ENCODE results near the gene CACNA1G. TPM values are rescaled to one million over a fixed set of nuclear protein-coding genes. Genes with fewer than 3 reads are reported as not detected.

Gene CACNA1G
- total RNA-seq, 1 experiment from 2014 or later, result not detected

- ChIA-PET POLR2A (interaction anchor here (0.7 to 5.5 kb wide), 4 partner anchors 9 to 21 kb away, joined by 3 to 96 read pairs (median 40); no protein-coding TSS in a partner anchor), CTCF (interaction anchor here (0.9 to 2.5 kb wide), 4 partner anchors 14 to 36 kb away, joined by 3 to 8 read pairs (median 8); no protein-coding TSS in a partner anchor)
- no peak for DNase-seq (ENCODE audit: unreplicated experiment)
- peaks cover 35% of the 10 kb centered on the region for H3K36me3 Mint-ChIP-seq (ENCODE audit: insufficient read depth, unreplicated experiment)
- H3K27ac Mint-ChIP-seq (ENCODE audit: low read depth, unreplicated experiment), result no peak overlapping the region
- H3K4me3 Mint-ChIP-seq (ENCODE audit: unreplicated experiment), result no peak overlapping the region
- TF ChIP-seq CTCF (IDR thresholded peaks at IDR 0.05; ENCODE audit: unreplicated experiment), result no peak
- H3K27me3 Mint-ChIP-seq (ENCODE audit: insufficient read depth, unreplicated experiment), result no peaks in the 10 kb centered on the region
- H3K9me3 Mint-ChIP-seq (ENCODE audit: unreplicated experiment), result no peaks in the 10 kb centered on the region
- peaks cover 41% of the 10 kb centered on the region for H3K4me1 Mint-ChIP-seq (ENCODE audit: insufficient read depth, unreplicated experiment)
- intact Hi-C loops (cut with micrococcal nuclease), result no loop called here
- no TSS peak for BruUV-seq (replicated peaks)
Observed at GRCh38 chr17:50659179-50659578, 98.7 kb downstream of the CACNA1G start.

GRCh38 chr17:50660042-50660886, 99.7 kb downstream of the CACNA1G start:
- intact Hi-C loops (cut with micrococcal nuclease), result no loop called here
- H3K27me3 Mint-ChIP-seq (ENCODE audit: insufficient read depth, unreplicated experiment), result no peaks in the 10 kb centered on the region
- peaks cover 41% of the 10 kb centered on the region for H3K4me1 Mint-ChIP-seq (ENCODE audit: insufficient read depth, unreplicated experiment)
- peaks cover 35% of the 10 kb centered on the region for H3K36me3 Mint-ChIP-seq (ENCODE audit: insufficient read depth, unreplicated experiment)
- H3K27ac Mint-ChIP-seq (ENCODE audit: low read depth, unreplicated experiment), result peak overlapping the region; percentile 77
- H3K9me3 Mint-ChIP-seq (ENCODE audit: unreplicated experiment), result no peaks in the 10 kb centered on the region
- TF ChIP-seq CTCF (IDR thresholded peaks at IDR 0.05; ENCODE audit: unreplicated experiment), result no peak
- H3K4me3 Mint-ChIP-seq (ENCODE audit: unreplicated experiment), result no peak overlapping the region
- POLR2A ChIA-PET, result interaction anchor here (0.5 to 5.5 kb wide), 9 partner anchors 10 to 206 kb away, joined by 3 to 96 read pairs (median 8); partner anchors contain the start of genes ANKRD40, LUC7L3 and TOB1
- CTCF ChIA-PET, result interaction anchor here (0.5 to 2.9 kb wide), 15 partner anchors 9 to 544 kb away, joined by 3 to 13 read pairs (median 4); partner anchors contain the start of gene LRRC59
- no TSS peak for BruUV-seq (replicated peaks)
- DNase-seq (ENCODE audit: unreplicated experiment), result peak; percentile 82

GRCh38 chr17:50660887-50661345, 100.4 kb downstream of the CACNA1G start:
- peak overlapping the region; percentile 77 for H3K27ac Mint-ChIP-seq (ENCODE audit: low read depth, unreplicated experiment)
- TF ChIP-seq CTCF (IDR thresholded peaks at IDR 0.05; ENCODE audit: unreplicated experiment), result no peak
- no peaks in the 10 kb centered on the region for H3K9me3 Mint-ChIP-seq (ENCODE audit: unreplicated experiment)
- no peak for DNase-seq (ENCODE audit: unreplicated experiment)
- H3K4me3 Mint-ChIP-seq (ENCODE audit: unreplicated experiment), result no peak overlapping the region
- ChIA-PET CTCF (interaction anchor here (0.6 to 2.9 kb wide), 13 partner anchors 9 to 264 kb away, joined by 3 to 16 read pairs (median 4); partner anchors contain the start of genes CACNA1G and LRRC59), POLR2A (interaction anchor here (0.5 to 5.5 kb wide), 11 partner anchors 10 to 205 kb away, joined by 3 to 96 read pairs (median 6); partner anchors contain the start of genes ANKRD40, LUC7L3 and TOB1)
- H3K27me3 Mint-ChIP-seq (ENCODE audit: insufficient read depth, unreplicated experiment), result no peaks in the 10 kb centered on the region
- peaks cover 29% of the 10 kb centered on the region for H3K36me3 Mint-ChIP-seq (ENCODE audit: insufficient read depth, unreplicated experiment)
- intact Hi-C loops (cut with micrococcal nuclease), result no loop called here
- BruUV-seq (replicated peaks), result no TSS peak
- H3K4me1 Mint-ChIP-seq (ENCODE audit: insufficient read depth, unreplicated experiment), result peaks cover 41% of the 10 kb centered on the region

GRCh38 chr17:50661348-50661747, 100.8 kb downstream of the CACNA1G start:
- intact Hi-C loops (cut with micrococcal nuclease), result no loop called here
- BruUV-seq (replicated peaks), result no TSS peak
- ChIA-PET POLR2A (interaction anchor here (0.6 to 5.5 kb wide), 14 partner anchors 8 to 182 kb away, joined by 3 to 96 read pairs (median 5); partner anchors contain the start of genes ANKRD40 and LUC7L3), CTCF (interaction anchor here (0.6 to 2.9 kb wide), 11 partner anchors 9 to 101 kb away, joined by 3 to 16 read pairs (median 4); partner anchors contain the start of gene CACNA1G)
- no peak for DNase-seq (ENCODE audit: unreplicated experiment)
- Mint-ChIP-seq H3K4me1 (ENCODE audit: insufficient read depth, unreplicated experiment) (peaks cover 41% of the 10 kb centered on the region), H3K27ac (ENCODE audit: low read depth, unreplicated experiment) (peak overlapping the region; percentile 77), H3K36me3 (ENCODE audit: insufficient read depth, unreplicated experiment) (peaks cover 28% of the 10 kb centered on the region), H3K27me3 (ENCODE audit: insufficient read depth, unreplicated experiment) (no peaks in the 10 kb centered on the region), H3K4me3 (ENCODE audit: unreplicated experiment) (peak overlapping the region; percentile 47), H3K9me3 (ENCODE audit: unreplicated experiment) (no peaks in the 10 kb centered on the region)
- no peak for TF ChIP-seq CTCF (IDR thresholded peaks at IDR 0.05; ENCODE audit: unreplicated experiment)

Data from MCF 10A (cell line).